IMR-90 (cell line): Measurements from ENCODE around the gene DNM3. TPM values are rescaled to one million over a fixed set of nuclear protein-coding genes. Genes with fewer than 3 reads are reported as not detected.

Experiments
- ATAC-seq: fragments of 200-7000 bp; cut with Tn5 transposase; 2 replicates; pipeline ENCODE4 v1.9.1; 2020; ENCODE audit warnings: low read depth, mild to moderate bottlenecking, moderate library complexity
- BruUV-seq: library from RNA; stranded (reverse); fragments of 400-500 nt; replicated peaks from 2 replicates; lab custom pipeline; 2021; lab: Mats Ljungman, UMichigan
- CTCF ChIA-PET: fragments of 300-600 bp; formaldehyde crosslinking; extraction: SDS; loops from one replicate; lab custom pipeline; 2021; ENCODE audit warnings: antibody characterized with exemption; lab: Yijun Ruan, JAX
- POLR2A ChIA-PET: fragments of 300-600 bp; sonication (Branson Sonifier 250); formaldehyde crosslinking; loops from one replicate; lab custom pipeline; 2022; ENCODE audit warnings: antibody characterized with exemption; ENCODE audit not compliant: unreplicated experiment; lab: Charles Lee
- DNase-seq: peaks from one replicate; pipeline ENCODE4 v3.0.0; 2013
- H2AFZ ChIP-seq: replicated peaks from 2 replicates; pipeline ENCODE3; 2013; ENCODE audit warnings: low read length, mild to moderate bottlenecking; ENCODE audit not compliant: poor library complexity
- H2AK5ac ChIP-seq: 2 replicates; pipeline ENCODE4 v1.6.1; 2013; ENCODE audit warnings: low read depth, low read length, inconsistent platforms
- H2AK9ac ChIP-seq: replicated peaks from 2 replicates; pipeline ENCODE3; 2013; ENCODE audit warnings: mild to moderate bottlenecking, low read depth, low read length, moderate library complexity; ENCODE audit not compliant: poor library complexity
- H2BK120ac ChIP-seq: 2 replicates; pipeline ENCODE4 v1.6.1; 2013; ENCODE audit warnings: low read depth, low read length, inconsistent platforms
- H2BK15ac ChIP-seq: 3 replicates; pipeline ENCODE4 v1.6.1; 2013; ENCODE audit warnings: low read depth, low read length, inconsistent platforms
- H2BK20ac ChIP-seq: 2 replicates; pipeline ENCODE4 v1.6.1; 2013; ENCODE audit warnings: low read depth, mild to moderate bottlenecking, inconsistent platforms, low read length, moderate library complexity
- H2BK5ac ChIP-seq: 2 replicates; pipeline ENCODE4 v1.6.1; 2013; ENCODE audit warnings: mild to moderate bottlenecking, low read depth, low read length, inconsistent platforms; ENCODE audit not compliant: poor library complexity, severe bottlenecking
- H3K14ac ChIP-seq: replicated peaks from 2 replicates; pipeline ENCODE4 v1.6.1; 2013; ENCODE audit warnings: low read depth, low read length, inconsistent platforms
- H3K18ac ChIP-seq: 2 replicates; pipeline ENCODE4 v1.6.1; 2013; ENCODE audit warnings: low read depth, low read length, control low read depth
- H3K23ac ChIP-seq: 2 replicates; pipeline ENCODE4 v1.6.1; 2013; ENCODE audit warnings: low read depth, low read length, inconsistent platforms
- H3K27ac ChIP-seq: 2 replicates; pipeline ENCODE4 v1.5.1; 2013; ENCODE audit warnings: mild to moderate bottlenecking, control low read depth, low read length; ENCODE audit not compliant: insufficient read depth
- H3K27me3 ChIP-seq: 2 replicates; pipeline ENCODE4 v1.6.1; 2013; ENCODE audit warnings: low read length; ENCODE audit not compliant: control insufficient read depth, insufficient read depth
- H3K36me3 ChIP-seq: 2 replicates; pipeline ENCODE4 v1.6.1; 2013; ENCODE audit warnings: low read length, mixed read lengths; ENCODE audit not compliant: control insufficient read depth, insufficient read depth
- H3K4ac ChIP-seq: 2 replicates; pipeline ENCODE4 v1.6.1; 2013; ENCODE audit warnings: low read depth, low read length, inconsistent platforms
- H3K4me1 ChIP-seq: 2 replicates; pipeline ENCODE4 v1.6.1; 2013; ENCODE audit warnings: low read length, mixed read lengths; ENCODE audit not compliant: control insufficient read depth, insufficient read depth
- H3K4me2 ChIP-seq: 2 replicates; pipeline ENCODE4 v1.6.1; 2013; ENCODE audit warnings: low read depth, mild to moderate bottlenecking, control low read depth, low read length, moderate library complexity
- H3K4me3 ChIP-seq: 2 replicates; pipeline ENCODE4 v1.5.1; 2013; ENCODE audit warnings: low read depth, mild to moderate bottlenecking, control low read depth, low read length, moderate library complexity; ENCODE audit not compliant: insufficient read depth
- H3K56ac ChIP-seq: 2 replicates; pipeline ENCODE4 v1.6.1; 2013; ENCODE audit warnings: low read length, inconsistent platforms; ENCODE audit not compliant: insufficient read depth; ENCODE audit errors: extremely low read depth
- H3K79me1 ChIP-seq, 2 experiments: 2 replicates each; pipeline ENCODE4 v1.6.1; 2013; ENCODE audit warnings: low read length in 2 of 2, inconsistent platforms in 1 of 2, low read depth in 1 of 2
- H3K9ac ChIP-seq: 2 replicates; pipeline ENCODE4 v1.6.1; 2013; ENCODE audit warnings: low read depth, low read length, control low read depth
- H3K9me1 ChIP-seq: 2 replicates; pipeline ENCODE4 v1.6.1; 2013; ENCODE audit warnings: low read length, inconsistent platforms; ENCODE audit not compliant: insufficient read depth
- H3K9me3 ChIP-seq: 2 replicates; pipeline ENCODE4 v1.6.1; 2013; ENCODE audit warnings: low read length; ENCODE audit not compliant: control insufficient read depth, insufficient read depth
- H4K20me1 ChIP-seq: 2 replicates; pipeline ENCODE4 v1.6.1; 2013; ENCODE audit warnings: low read length, inconsistent platforms; ENCODE audit not compliant: insufficient read depth
- H4K5ac ChIP-seq: 2 replicates; pipeline ENCODE4 v1.6.1; 2013; ENCODE audit warnings: mild to moderate bottlenecking, low read depth, low read length, control low read depth
- H4K8ac ChIP-seq, 2 experiments: 2 replicates each; pipeline ENCODE4 v1.6.1; 2013; ENCODE audit warnings: low read depth in 2 of 2, low read length in 2 of 2, control low read depth in 1 of 2, inconsistent platforms in 1 of 2
- H4K91ac ChIP-seq: 2 replicates; pipeline ENCODE4 v1.6.1; 2013; ENCODE audit warnings: low read depth, low read length, inconsistent platforms; ENCODE audit not compliant: insufficient read depth
- CEBPB ChIP-seq: IDR thresholded peaks from 2 replicates; pipeline ENCODE4 v1.6.1; 2012; ENCODE audit warnings: low read depth, low read length, improper control_type of control experiment
- CTCF ChIP-seq: conservative IDR thresholded peaks from 2 replicates; pipeline ENCODE4 v1.5.1; 2012; ENCODE audit warnings: mild to moderate bottlenecking, low read depth, low read length, improper control_type of control experiment
- WGBS, 2 experiments: methylation state at CpG; one replicate each; pipeline versions ENCODE4 v1.1.5 to v1.1.7; 2013; ENCODE audit warnings: missing lambda C conversion rate in 2 of 2; ENCODE audit not compliant: insufficient read length in 1 of 2; ENCODE audit errors: extremely low coverage in 2 of 2; 5-methylcytosine and 5-hydroxymethylcytosine counted together
- dilution Hi-C: fragments of 300-500 bp; cut with HindIII; formaldehyde crosslinking; loops from one replicate; pipeline ENCODE4 v1.14.3; 2018; ENCODE audit warnings: low sequenced_read_pairs; ENCODE audit not compliant: unreplicated experiment
- in situ Hi-C: fragments of 300-500 bp; cut with MboI; formaldehyde crosslinking; loops from 3 replicates; pipeline ENCODE4 v1.14.3; 2019; ENCODE audit warnings: low sequenced_read_pairs, inconsistent platforms, mixed read lengths
- intact Hi-C: fragments of 100-400 bp; cut with micrococcal nuclease; formaldehyde crosslinking; loops from 2 replicates; pipeline ENCODE4 v1.10.0; 2022
- polyA plus RNA-seq, 3 experiments: library from polyadenylated mRNA; depleted of rRNA; stranded (reverse); fragments of >200 nt; gene quantifications; 2 replicates each; pipeline ENCODE4 v1.2.3, GENCODE V29; 2012; ENCODE audit warnings: low replicate concordance in 1 of 3
- total RNA-seq: library from RNA; depleted of rRNA; stranded (reverse); fragments of >200 nt; gene quantifications from 2 replicates; pipeline ENCODE4 v1.2.3, GENCODE V29; 2012

DNM3 gene
- total and polyA plus RNA-seq, 2 of the 4 experiments (the other 2 are of a cell fraction): 0.36 TPM

GRCh38 chr1:172417557-172417956, 576.3 kb downstream of the DNM3 start:
- Histone ChIP-seq H3K4ac (no peak overlapping the region), H3K23ac (no peak overlapping the region), H3K4me1 (no peaks in the 10 kb centered on the region), H2BK20ac (no peak overlapping the region), H2BK120ac (no peak overlapping the region), H4K8ac (no peak overlapping the region), H2AFZ (no peak overlapping the region), H3K27me3 (no peaks in the 10 kb centered on the region), H3K56ac (no peak overlapping the region), H3K4me3 (no peak overlapping the region), H3K9me1 (0 out of 2 replicates have a peak, but pooled peaks cover 4% of the 10 kb centered on the region), H3K9ac (no peak overlapping the region), H3K36me3 (no peaks in the 10 kb centered on the region), H2BK5ac (no peak overlapping the region), H4K20me1 (no peaks in the 10 kb centered on the region), H2AK9ac (no peak overlapping the region), H2AK5ac (no peak overlapping the region), H3K9me3 (no peaks in the 10 kb centered on the region), H3K14ac (no peak overlapping the region), H4K5ac (no peak overlapping the region), H3K4me2 (no peak overlapping the region), H3K79me1 (peaks cover 0 to 3% of the 10 kb centered on the region in 2 experiments; a peak in 2 of 4 replicates), H2BK15ac (no peak overlapping the region), H3K18ac (no peak overlapping the region), H4K91ac (no peak overlapping the region), H3K27ac (no peak overlapping the region)
- TF ChIP-seq CTCF: no peak
- peak; percentile 39; the same call in 1 of the 2 replicates for TF ChIP-seq CEBPB
- in situ Hi-C loops (loop anchor here (25.0 kb wide), 1 partner anchor 605 kb away; no protein-coding TSS in a partner anchor), intact Hi-C loops (no loop called here), dilution Hi-C loops (no loop called here)
- POLR2A ChIA-PET: no interaction called here
- no TSS peak for BruUV-seq
- ATAC-seq: no peak
- CTCF ChIA-PET: interaction anchor here (1.8 kb wide), 1 partner anchor 18 kb away, joined by 5 read pairs; no protein-coding TSS in a partner anchor
- WGBS, 2 experiments: no CpG with 5 or more reads among the region's 1 CpG
- no peak for DNase-seq
